Stomach (tissue), 4 donors: ENCODE results near the gene MAGEA4.

Experiments used
- CTCF ChIP-seq, 7 experiments: fragments of 450-650 bp in 4 of 7; fragments of 200-600 bp in 3 of 7; sonication (generic) in 3 of 7; IDR thresholded peaks; one replicate each; pipeline ENCODE4 v1.5.1; 2016 to 2019; ENCODE audit warnings: antibody characterized with exemption in 7 of 7, control low read depth in 2 of 7, mild to moderate bottlenecking in 1 of 7
- EP300 ChIP-seq: sonication (generic); formaldehyde crosslinking; IDR thresholded peaks from one replicate; pipeline ENCODE4 v1.6.1; 2017; ENCODE audit warnings: antibody characterized with exemption
- POLR2A ChIP-seq, 4 donors: fragments of 450-650 bp; IDR thresholded peaks; one replicate each; pipeline ENCODE4 v1.6.1; 2016; ENCODE audit warnings: antibody characterized with exemption in 4 of 4, control low read depth in 2 of 4, mild to moderate bottlenecking in 1 of 4, moderate library complexity in 1 of 4
- POLR2AphosphoS5 ChIP-seq, 3 donors: sonication (generic); formaldehyde crosslinking; IDR thresholded peaks; one replicate each; pipeline ENCODE4 v1.6.1; 2016; ENCODE audit warnings: antibody characterized with exemption in 3 of 3

- TF ChIP-seq CTCF (IDR thresholded peaks at IDR 0.05): no peak
- TF ChIP-seq POLR2A (IDR thresholded peaks at IDR 0.05): no peak
- no peak for TF ChIP-seq POLR2AphosphoS5 (IDR thresholded peaks at IDR 0.05)
- no peak for TF ChIP-seq EP300
Observed at GRCh38 chrX:151879856-151880255, 32.8 kb upstream of the MAGEA4 start.
